ENCODE data around the gene SSH2.
"Not testable (repeated sequence)": the region's sequence is repeated elsewhere in the genome, so short reads cannot be mapped to it uniquely, and the experiment has no call there.

SSH2 gene

GRCh38 chr17:29728490-29728889, 201.5 kb downstream of the SSH2 start:
- no peak for DNase-seq

- no peak for DNase-seq
These were observed 203.2 kb downstream of the SSH2 start for GRCh38 chr17:29726715-29727252.

GRCh38 chr17:29725408-29725807, 204.6 kb downstream of the SSH2 start:
- DNase-seq = not testable (repeated sequence)

- DNase-seq = no peak
These were observed 206.6 kb downstream of the SSH2 start for GRCh38 chr17:29723278-29724047.

- DNase-seq = peak in 1 of 2 experiments; percentile 21
These were observed 207.4 kb downstream of the SSH2 start for GRCh38 chr17:29722411-29723198.

GRCh38 chr17:29720551-29720950, 209.5 kb downstream of the SSH2 start:
- no peak for DNase-seq

GRCh38 chr17:29719469-29719868, 210.6 kb downstream of the SSH2 start:
- DNase-seq = no peak

GRCh38 chr17:29718446-29719039, 211.5 kb downstream of the SSH2 start:
- no peak for DNase-seq

- no peak for DNase-seq
These were observed 212.2 kb downstream of the SSH2 start for GRCh38 chr17:29717817-29718216.

GRCh38 chr17:29716566-29716965, 213.5 kb downstream of the SSH2 start:
- no peak for DNase-seq

- DNase-seq = no peak
These were observed 214.3 kb downstream of the SSH2 start for GRCh38 chr17:29715680-29716079.

GRCh38 chr17:29714146-29714545, 215.9 kb downstream of the SSH2 start:
- DNase-seq = no peak

- no peak for DNase-seq
These were observed 216.4 kb downstream of the SSH2 start for GRCh38 chr17:29713626-29714025.

GRCh38 chr17:29711588-29712385, 218.2 kb downstream of the SSH2 start:
- DNase-seq = no peak

- no peak for DNase-seq
These were observed 219.1 kb downstream of the SSH2 start for GRCh38 chr17:29710891-29711418.

GRCh38 chr17:29710520-29710884, 219.5 kb downstream of the SSH2 start:
- DNase-seq = no peak

- no peak for DNase-seq
These were observed 220.0 kb downstream of the SSH2 start for GRCh38 chr17:29709866-29710519.

GRCh38 chr17:29707212-29707571, 222.8 kb downstream of the SSH2 start:
- DNase-seq = no peak

- DNase-seq = no peak
These were observed 224.0 kb downstream of the SSH2 start for GRCh38 chr17:29706045-29706431.

- DNase-seq = no peak
These were observed 224.6 kb downstream of the SSH2 start for GRCh38 chr17:29705386-29705785.

- no peak for DNase-seq
These were observed 230.7 kb downstream of the SSH2 start for GRCh38 chr17:29699283-29699682.

GRCh38 chr17:29698837-29699236, 231.2 kb downstream of the SSH2 start:
- DNase-seq = no peak
